ENCODE results near the gene RSPH3. TPM values are rescaled to one million over a fixed set of nuclear protein-coding genes. Genes with fewer than 3 reads are reported as not detected.

The RSPH3 gene
- total and polyA plus RNA-seq, 10 of the 15 experiments (the other 5 are each of a cell fraction or from before 2014, with no cell fraction given), result 0.40 to 3.5 (median 1.4) TPM

- peak; percentile 40 for TF ChIP-seq EED (IDR thresholded peaks at IDR 0.05; ENCODE audit: low read depth)
- no peak for TF ChIP-seq ATF3 (IDR thresholded peaks at IDR 0.05; ENCODE audit: borderline replicate concordance, extremely low read depth, low read depth, low read length)
- no peak for TF ChIP-seq SMAD1 (IDR thresholded peaks at IDR 0.05; ENCODE audit: low read depth, partially characterized antibody)
- no peak for TF ChIP-seq MAX (IDR thresholded peaks at IDR 0.05; ENCODE audit: low read depth, low read length)
- TF ChIP-seq NFYA (IDR thresholded peaks at IDR 0.05; ENCODE audit: borderline replicate concordance, low read depth, low read length), result no peak
- TF ChIP-seq RCOR1 (conservative IDR thresholded peaks at IDR 0.05; ENCODE audit: low read depth, low read length), result no peak
- 0 out of 2 replicates have a peak, but pooled peaks have one; percentile 8 for TF ChIP-seq NR2C1 (IDR thresholded peaks at IDR 0.05)
- peak; percentile 42; the same call in 1 of the 2 replicates for TF ChIP-seq NFIC (IDR thresholded peaks at IDR 0.05; ENCODE audit: low read depth, low read length)
- peak; percentile 84 for TF ChIP-seq NR2F1 (conservative IDR thresholded peaks at IDR 0.05)
- TF ChIP-seq CHD1 (IDR thresholded peaks at IDR 0.05; ENCODE audit: low read depth, low read length), result no peak
- TF ChIP-seq RELB (IDR thresholded peaks at IDR 0.05; ENCODE audit: low read depth), result no peak
- TF ChIP-seq IRF4 (IDR thresholded peaks at IDR 0.05; ENCODE audit: low read depth, low read length), result no peak
- TF ChIP-seq EGR1 (IDR thresholded peaks at IDR 0.05; ENCODE audit: borderline replicate concordance in 1 of 2, low read depth in 2 of 2, low read length in 2 of 2), result no peak
Observed at GRCh38 chr6:159033160-159034049, 33.4 kb upstream of the RSPH3 start (continued).

All from GM12878 (cell line).